ENCODE results near the gene CFAP298.

- TF ChIP-seq CTCF (IDR thresholded peaks at IDR 0.05): no peak
- TF ChIP-seq EZH2 (IDR thresholded peaks at IDR 0.05; ENCODE audit: borderline replicate concordance, insufficient read depth, low read depth, low read length, poor library complexity, severe bottlenecking): no peak
Measured at GRCh38 chr21:32604464-32604863, 7.7 kb downstream of the CFAP298 start.

Measured in B cell (primary cell).